Endothelial cell of umbilical vein (primary cell): ENCODE data around the gene RTKN. TPM values are rescaled to one million over a fixed set of nuclear protein-coding genes. Genes with fewer than 3 reads are reported as not detected.

ENCODE experiments used
- BruUV-seq: library from RNA; stranded (reverse); fragments of 400-500 nt; replicated peaks from 2 replicates; lab custom pipeline; 2021; lab: Mats Ljungman, UMichigan
- CTCF ChIA-PET: fragments of 300-600, 350-600 bp; sonication (Branson Sonifier 250); formaldehyde crosslinking; loops from one replicate; lab custom pipeline; 2021; ENCODE audit warnings: antibody characterized with exemption, inconsistent platforms; lab: Charles Lee
- POLR2A ChIA-PET: fragments of 300-600, 350-600 bp; sonication (Branson Sonifier 250); formaldehyde crosslinking; loops from one replicate; lab custom pipeline; 2021; ENCODE audit warnings: antibody characterized with exemption, inconsistent platforms; lab: Charles Lee
- DNase-seq: peaks from one replicate; pipeline ENCODE4 v3.0.0-alpha.2; 2011; ENCODE audit warnings: low read depth, low spot score
- FAIRE-seq: peaks from 2 replicates; lab custom pipeline; 2011; peaks lifted over from hg19 to GRCh38; lab: Jason Lieb, UNC
- H2AFZ ChIP-seq: 2 replicates; pipeline ENCODE4 v1.6.0; 2012; ENCODE audit warnings: low read depth, low read length, control low read depth, inconsistent platforms
- H3K27ac ChIP-seq: 2 replicates; pipeline ENCODE4 v1.5.1; 2011; ENCODE audit warnings: low read depth, mild to moderate bottlenecking, control low read depth, low read length, moderate library complexity; ENCODE audit not compliant: insufficient read depth
- H3K27me3 ChIP-seq, 2 experiments: 2 replicates each; pipeline versions ENCODE4 v1.6.0 to v1.6.1; 2011; ENCODE audit warnings: low read length in 2 of 2, mixed read lengths in 1 of 2; ENCODE audit not compliant: control insufficient read depth in 2 of 2, insufficient read depth in 2 of 2
- H3K36me3 ChIP-seq, 2 experiments: 2 replicates in 1 of 2; 3 replicates in 1 of 2; pipeline ENCODE4 v1.5.1; 2011; ENCODE audit warnings: low read length in 2 of 2, mild to moderate bottlenecking in 1 of 2, moderate library complexity in 1 of 2; ENCODE audit not compliant: control insufficient read depth in 2 of 2, insufficient read depth in 2 of 2; ENCODE audit errors: extremely low read depth in 1 of 2
- H3K4me1 ChIP-seq: 3 replicates; pipeline ENCODE4 v1.5.1; 2011; ENCODE audit warnings: mild to moderate bottlenecking, low read length; ENCODE audit not compliant: control insufficient read depth, insufficient read depth; ENCODE audit errors: extremely low read depth
- H3K4me2 ChIP-seq: 2 replicates; pipeline ENCODE4 v1.6.1; 2011; ENCODE audit warnings: low read length, control low read depth, mixed read lengths; ENCODE audit not compliant: insufficient read depth
- H3K4me3 ChIP-seq, 3 experiments: fragments of 200-600 bp in 1 of 3; sonication (generic), shearing (Covaris generic) in 1 of 3; replicated peaks in 1 of 3; 2 replicates each; pipeline ENCODE4 v1.5.1; 2011 to 2016; ENCODE audit warnings: control low read depth in 3 of 3, low read length in 3 of 3, mild to moderate bottlenecking in 2 of 3, inconsistent platforms in 1 of 3, low read depth in 1 of 3, moderate library complexity in 1 of 3; ENCODE audit not compliant: insufficient read depth in 1 of 3
- H3K79me2 ChIP-seq: 2 replicates; pipeline ENCODE4 v1.6.0; 2012; ENCODE audit warnings: low read length, inconsistent platforms; ENCODE audit not compliant: control insufficient read depth, insufficient read depth
- H3K9ac ChIP-seq: replicated peaks from 2 replicates; pipeline ENCODE3; 2011; ENCODE audit warnings: low read length, control low read depth; ENCODE audit not compliant: insufficient read depth; ENCODE audit errors: extremely low read depth
- H3K9me1 ChIP-seq: replicated peaks from 3 replicates; pipeline ENCODE4 v1.6.0; 2011; ENCODE audit warnings: mild to moderate bottlenecking, low read length; ENCODE audit not compliant: control insufficient read depth, insufficient read depth; ENCODE audit errors: extremely low read depth
- H3K9me3 ChIP-seq: replicated peaks from 2 replicates; pipeline ENCODE4 v1.5.1; 2012; ENCODE audit warnings: low read length, inconsistent platforms; ENCODE audit not compliant: control insufficient read depth, insufficient read depth
- H4K20me1 ChIP-seq: replicated peaks from 2 replicates; pipeline ENCODE3; 2011; ENCODE audit warnings: mild to moderate bottlenecking, low read length; ENCODE audit not compliant: control insufficient read depth, insufficient read depth; ENCODE audit errors: extremely low read depth
- FOS ChIP-seq: IDR thresholded peaks from 2 replicates; pipeline ENCODE4 v1.6.1; 2011; ENCODE audit warnings: mild to moderate bottlenecking, low read length, moderate library complexity, borderline replicate concordance; ENCODE audit not compliant: insufficient read depth
- GATA2 ChIP-seq: IDR thresholded peaks from 2 replicates; pipeline ENCODE4 v1.7.0; 2011; ENCODE audit warnings: low read depth, mild to moderate bottlenecking, moderate library complexity, mixed read lengths, low read length; ENCODE audit not compliant: insufficient read length, insufficient read depth
- JUN ChIP-seq: IDR thresholded peaks from 2 replicates; pipeline ENCODE4 v1.6.1; 2011; ENCODE audit warnings: borderline replicate concordance, low read depth; ENCODE audit not compliant: insufficient read length, insufficient read depth
- MYC ChIP-seq: IDR thresholded peaks from one replicate; pipeline ENCODE4 v1.6.1; 2011; ENCODE audit warnings: mild to moderate bottlenecking, low read depth, low read length
- POLR2A ChIP-seq: IDR thresholded peaks from 2 replicates; pipeline ENCODE4 v1.6.1; 2012; ENCODE audit warnings: low read depth, mild to moderate bottlenecking, control low read depth, low read length
- POLR2AphosphoS5 ChIP-seq: IDR thresholded peaks from 2 replicates; pipeline ENCODE4 v1.6.1; 2012; ENCODE audit warnings: low read depth, mild to moderate bottlenecking, control low read depth, low read length, moderate library complexity; ENCODE audit not compliant: insufficient read depth
- dilution Hi-C: fragments of 300-500 bp; cut with MboI; formaldehyde crosslinking; loops from one replicate; pipeline ENCODE4 v1.15.0; 2019; ENCODE audit warnings: low sequenced_read_pairs; ENCODE audit not compliant: extremely low pct_ligation_motif_present
- intact Hi-C: fragments of 100-400 bp; cut with micrococcal nuclease; formaldehyde crosslinking; loops from one replicate; pipeline ENCODE4 v1.10.0; 2022
- polyA plus RNA-seq, 4 experiments: library from polyadenylated mRNA; depleted of rRNA in 3 of 4; stranded (reverse) in 3 of 4; unstranded in 1 of 4; fragments of >200 nt; gene quantifications; 2 replicates each; pipeline versions ENCODE4 v1.2.1 to v1.2.3, GENCODE V29; 2011 to 2012; ENCODE audit warnings: missing spikeins in 1 of 4
- total RNA-seq: library from RNA; stranded (reverse); gene quantifications from 2 replicates; pipeline ENCODE4 v1.2.3, GENCODE V29; 2021
- TF ChIP-seq, protein P1 (sequence below): IDR thresholded peaks from 2 replicates; pipeline ENCODE4 v1.6.1; 2011; ENCODE audit not compliant: insufficient read depth, insufficient read length

The RTKN gene
- total and polyA plus RNA-seq, 2 donors (not counting 3 experiments of a cell fraction or from before 2014, with no cell fraction given): 20.0 to 20.7 TPM

- FAIRE-seq: peak; percentile 88
- CTCF ChIA-PET: interaction anchor here (1.2 to 2.1 kb wide), 2 partner anchors 10 to 32 kb away, joined by 3 to 12 read pairs; partner anchors contain the start of genes CCDC142 and TTC31
Observed at GRCh38 chr2:74472086-74472944, 30.6 kb upstream of the RTKN start, which contains the start of gene MRPL53. TSS of gene MRPL53 (minus strand) at chr2:74472680. CDS start at chr2:74472660, 20 bp downstream.

GRCh38 chr2:74471332-74472065, 29.8 kb upstream of the RTKN start:
- CTCF ChIA-PET: interaction anchor here (1.2 to 2.1 kb wide), 2 partner anchors 11 to 61 kb away, joined by 5 to 12 read pairs; partner anchors contain the start of genes CCDC142 and TTC31
- dilution Hi-C loops: no loop called here
- FAIRE-seq: no peak

More at GRCh38 chr2:74472086-74472944, 30.6 kb upstream of the RTKN start, which contains the start of gene MRPL53:
- dilution Hi-C loops (no loop called here), intact Hi-C loops (loop anchor here (1.0 kb wide), 1 partner anchor 10 kb away; the partner anchor contains the start of gene CCDC142)
- Histone ChIP-seq H3K4me3 (peak within 1 kb of the TSS; percentile 43 to 84 (median 75)), H3K4me2 (peak within 1 kb of the TSS; percentile 89), H3K79me2 (no peaks in the 10 kb centered on the region), H3K9me3 (no peaks in the 10 kb centered on the region), H3K9me1 (no peaks in the 10 kb centered on the region), H4K20me1 (no peaks in the 10 kb centered on the region), H3K36me3 (peaks cover 0 to 7% of the 10 kb centered on the region in 2 experiments), H2AFZ (peak within 1 kb of the TSS; percentile 87), H3K9ac (peak within 1 kb of the TSS; percentile 46), H3K27ac (peak within 1 kb of the TSS; percentile 10), H3K27me3 (no peaks in the 10 kb centered on the region), H3K4me1 (peaks cover 13% of the 10 kb centered on the region)
- peak; percentile 93 for DNase-seq
- POLR2A ChIA-PET: interaction anchor here (0.6 to 1.1 kb wide), 2 partner anchors 11 to 38 kb away, joined by 3 read pairs; partner anchors contain the start of genes CCDC142 and TTC31
- peak; percentile 99 for TF ChIP-seq POLR2AphosphoS5
- peak; percentile 98 for TF ChIP-seq POLR2A
- no peak for TF ChIP-seq JUN
- TSS peak; percentile 78 for BruUV-seq

More at GRCh38 chr2:74471332-74472065, 29.8 kb upstream of the RTKN start:
- Histone ChIP-seq H4K20me1 (no peaks in the 10 kb centered on the region), H3K27ac (peak overlapping the region; percentile 10), H3K4me2 (peak overlapping the region; percentile 89), H3K4me1 (peaks cover 13% of the 10 kb centered on the region), H3K9ac (peak overlapping the region; percentile 46), H3K9me1 (no peaks in the 10 kb centered on the region), H2AFZ (peak overlapping the region; percentile 71), H3K27me3 (no peaks in the 10 kb centered on the region), H3K9me3 (no peaks in the 10 kb centered on the region), H3K36me3 (peaks cover 0 to 7% of the 10 kb centered on the region in 2 experiments), H3K4me3 (peak overlapping the region; percentile 43 to 84 (median 75)), H3K79me2 (no peaks in the 10 kb centered on the region)
- TF ChIP-seq JUN (no peak), MYC (no peak), FOS (no peak), GATA2 (no peak), POLR2A (no peak), POLR2AphosphoS5 (no peak)
- TF ChIP-seq, protein P1, sequence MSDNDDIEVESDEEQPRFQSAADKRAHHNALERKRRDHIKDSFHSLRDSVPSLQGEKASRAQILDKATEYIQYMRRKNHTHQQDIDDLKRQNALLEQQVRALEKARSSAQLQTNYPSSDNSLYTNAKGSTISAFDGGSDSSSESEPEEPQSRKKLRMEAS: no peak
- DNase-seq: no peak
- BruUV-seq: no TSS peak
- intact Hi-C loops: loop anchor here (1.0 kb wide), 1 partner anchor 11 kb away; the partner anchor contains the start of gene CCDC142
- POLR2A ChIA-PET: interaction anchor here (0.6 kb wide), 1 partner anchor 39 kb away, joined by 3 read pairs; no protein-coding TSS in a partner anchor
